CD14-positive monocyte (primary cell): ENCODE results near the gene IL18BP. TPM values are rescaled to one million over a fixed set of nuclear protein-coding genes. Genes with fewer than 3 reads are reported as not detected.

ENCODE experiments used
- DNase-seq, 3 donors: peaks; one replicate each; pipeline ENCODE4 v3.0.0-alpha.2; 2011 to 2022
- H2AFZ ChIP-seq: 2 replicates; pipeline ENCODE4 v1.6.0; 2012; ENCODE audit warnings: mild to moderate bottlenecking, low read depth, low read length, inconsistent platforms; ENCODE audit not compliant: insufficient read depth, poor library complexity, severe bottlenecking
- H3K27ac ChIP-seq, 2 donors: 1 replicate in 1 of 2; 2 replicates in 1 of 2; pipeline ENCODE4 v1.5.1; 2012 to 2013; ENCODE audit warnings: low read length in 2 of 2, control low read depth in 1 of 2, inconsistent platforms in 1 of 2, low read depth in 1 of 2, mild to moderate bottlenecking in 1 of 2
- H3K27me3 ChIP-seq, 2 donors: one replicate each; pipeline versions ENCODE4 v1.6.0 to v1.6.1; 2011 to 2013; ENCODE audit warnings: low read length in 2 of 2; ENCODE audit not compliant: control insufficient read depth in 2 of 2, insufficient read depth in 2 of 2
- H3K36me3 ChIP-seq, 2 donors: replicated peaks in 1 of 2; 1 replicate in 1 of 2; 2 replicates in 1 of 2; pipeline versions ENCODE4 v1.5.1 to v1.6.1; 2012 to 2013; ENCODE audit warnings: low read length in 2 of 2, control low read depth in 1 of 2, inconsistent platforms in 1 of 2, mild to moderate bottlenecking in 1 of 2; ENCODE audit not compliant: insufficient read depth in 2 of 2, control insufficient read depth in 1 of 2
- H3K4me1 ChIP-seq, 2 donors: 1 replicate in 1 of 2; 2 replicates in 1 of 2; pipeline versions ENCODE4 v1.5.1 to v1.6.1; 2012 to 2013; ENCODE audit warnings: low read length in 2 of 2, control low read depth in 1 of 2, inconsistent platforms in 1 of 2, mild to moderate bottlenecking in 1 of 2, moderate library complexity in 1 of 2; ENCODE audit not compliant: insufficient read depth in 2 of 2, control insufficient read depth in 1 of 2
- H3K4me2 ChIP-seq: replicated peaks from 2 replicates; pipeline ENCODE3; 2012; ENCODE audit warnings: low read length, moderate library complexity, mild to moderate bottlenecking; ENCODE audit not compliant: poor library complexity, severe bottlenecking; ENCODE audit errors: extremely low read depth
- H3K4me3 ChIP-seq, 3 experiments: fragments of 200-600 bp in 1 of 3; sonication (generic) in 1 of 3; replicated peaks in 1 of 3; 1 replicate in 2 of 3; 2 replicates in 1 of 3; pipeline ENCODE4 v1.5.1; 2011 to 2013; ENCODE audit warnings: low read length in 3 of 3, mild to moderate bottlenecking in 3 of 3, control low read depth in 2 of 3, low read depth in 2 of 3, inconsistent platforms in 1 of 3, moderate library complexity in 1 of 3
- H3K79me2 ChIP-seq: 2 replicates; pipeline ENCODE4 v1.6.0; 2012; ENCODE audit warnings: mild to moderate bottlenecking, control low read depth, inconsistent platforms, low read length, moderate library complexity; ENCODE audit not compliant: insufficient read depth
- H3K9ac ChIP-seq: 2 replicates; pipeline ENCODE4 v1.6.0; 2017; ENCODE audit warnings: low read length, mild to moderate bottlenecking; ENCODE audit not compliant: insufficient read depth, poor library complexity, severe bottlenecking
- H3K9me3 ChIP-seq, 2 donors: replicated peaks in 1 of 2; 1 replicate in 1 of 2; 2 replicates in 1 of 2; pipeline versions ENCODE4 v1.5.1 to v1.6.1; 2012 to 2013; ENCODE audit warnings: low read length in 2 of 2, control low read depth in 1 of 2; ENCODE audit not compliant: control insufficient read depth in 1 of 2, insufficient read depth in 1 of 2
- H4K20me1 ChIP-seq: 2 replicates; pipeline ENCODE4 v1.6.0; 2012; ENCODE audit warnings: mild to moderate bottlenecking, low read length, control low read depth, moderate library complexity; ENCODE audit not compliant: insufficient read depth
- H3K27ac Mint-ChIP-seq, 7 donors: one replicate each; pipeline ENCODE4 v1.8.0; 2020; ENCODE audit warnings: mild to moderate bottlenecking in 7 of 7, mixed read lengths in 7 of 7, moderate library complexity in 6 of 7, inconsistent platforms in 2 of 7
- H3K27me3 Mint-ChIP-seq, 3 donors: one replicate each; pipeline ENCODE4 v1.8.0; 2021 to 2022; ENCODE audit warnings: low read depth in 3 of 3, mild to moderate bottlenecking in 3 of 3, mixed read lengths in 3 of 3, moderate library complexity in 3 of 3, inconsistent platforms in 1 of 3
- H3K36me3 Mint-ChIP-seq, 2 donors: one replicate each; pipeline ENCODE4 v1.8.0; 2020; ENCODE audit warnings: mixed read lengths in 2 of 2, inconsistent platforms in 1 of 2, mild to moderate bottlenecking in 1 of 2
- H3K4me1 Mint-ChIP-seq: one replicate; pipeline ENCODE4 v1.8.0; 2020; ENCODE audit warnings: mild to moderate bottlenecking, mixed read lengths
- H3K4me3 Mint-ChIP-seq, 2 donors: one replicate each; pipeline ENCODE4 v1.8.0; 2020; ENCODE audit warnings: mild to moderate bottlenecking in 2 of 2, mixed read lengths in 2 of 2, moderate library complexity in 1 of 2
- H3K9me3 Mint-ChIP-seq, 7 donors: one replicate each; pipeline ENCODE4 v1.8.0; 2020 to 2022; ENCODE audit warnings: mixed read lengths in 7 of 7, mild to moderate bottlenecking in 6 of 7, moderate library complexity in 6 of 7, inconsistent platforms in 2 of 7
- WGBS: methylation state at CpG from one replicate; pipeline ENCODE4 v1.1.5; 2013; ENCODE audit warnings: missing lambda C conversion rate; ENCODE audit not compliant: insufficient coverage; 5-methylcytosine and 5-hydroxymethylcytosine counted together
- intact Hi-C, 2 donors: fragments of 100-400 bp; cut with micrococcal nuclease; formaldehyde crosslinking; loops; one replicate each; pipeline versions ENCODE4 v1.15.0 to v1.15.1; 2023
- polyA plus RNA-seq, 3 donors: library from polyadenylated mRNA; depleted of rRNA in 1 of 3; unstranded in 2 of 3; stranded (reverse) in 1 of 3; fragments of 300-500 nt in 2 of 3; fragments of >200 nt in 1 of 3; fragmentation: Illumina TruSeq in 2 of 3; gene quantifications; 1 replicate in 2 of 3; 2 replicates in 1 of 3; pipeline ENCODE4 v1.2.3, GENCODE V29; 2012 to 2021
- TF ChIP-seq, protein P1 (sequence below): fragments of 200-600 bp; IDR thresholded peaks from one replicate; pipeline ENCODE4 v1.8.0; 2022; ENCODE audit warnings: antibody characterized with exemption, mild to moderate bottlenecking

IL18BP gene
- polyA plus RNA-seq, 3 donors = 7.4 to 32.3 (median 8.3) TPM

DNA sequence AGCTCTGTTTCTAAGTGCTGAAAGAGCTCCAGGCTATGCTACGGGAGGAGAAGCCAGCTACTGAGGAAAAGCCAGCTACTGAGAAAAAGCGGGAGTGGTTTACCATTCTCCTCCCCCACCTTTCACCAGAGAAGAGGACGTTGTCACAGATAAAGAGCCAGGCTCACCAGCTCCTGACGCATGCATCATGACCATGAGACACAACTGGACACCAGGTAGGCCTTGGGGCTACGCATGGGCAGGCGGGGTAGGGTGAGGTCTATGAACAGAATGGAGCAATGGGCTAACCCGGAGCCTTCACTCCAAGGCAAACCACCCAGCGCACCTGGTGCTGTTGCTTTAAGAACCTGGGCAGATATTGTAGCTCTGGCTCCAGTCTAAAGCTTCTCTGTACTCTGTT, 1.1 kb downstream of the IL18BP start:
- H3K27me3 ChIP-seq = no peaks in the 10 kb centered on the region
- H3K9me3 Mint-ChIP-seq = peaks cover 0 to 4% (median 0%) of the 10 kb centered on the region in 7 donors
- TF ChIP-seq, protein P1, sequence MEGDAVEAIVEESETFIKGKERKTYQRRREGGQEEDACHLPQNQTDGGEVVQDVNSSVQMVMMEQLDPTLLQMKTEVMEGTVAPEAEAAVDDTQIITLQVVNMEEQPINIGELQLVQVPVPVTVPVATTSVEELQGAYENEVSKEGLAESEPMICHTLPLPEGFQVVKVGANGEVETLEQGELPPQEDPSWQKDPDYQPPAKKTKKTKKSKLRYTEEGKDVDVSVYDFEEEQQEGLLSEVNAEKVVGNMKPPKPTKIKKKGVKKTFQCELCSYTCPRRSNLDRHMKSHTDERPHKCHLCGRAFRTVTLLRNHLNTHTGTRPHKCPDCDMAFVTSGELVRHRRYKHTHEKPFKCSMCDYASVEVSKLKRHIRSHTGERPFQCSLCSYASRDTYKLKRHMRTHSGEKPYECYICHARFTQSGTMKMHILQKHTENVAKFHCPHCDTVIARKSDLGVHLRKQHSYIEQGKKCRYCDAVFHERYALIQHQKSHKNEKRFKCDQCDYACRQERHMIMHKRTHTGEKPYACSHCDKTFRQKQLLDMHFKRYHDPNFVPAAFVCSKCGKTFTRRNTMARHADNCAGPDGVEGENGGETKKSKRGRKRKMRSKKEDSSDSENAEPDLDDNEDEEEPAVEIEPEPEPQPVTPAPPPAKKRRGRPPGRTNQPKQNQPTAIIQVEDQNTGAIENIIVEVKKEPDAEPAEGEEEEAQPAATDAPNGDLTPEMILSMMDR = no peak
- no peak overlapping the region for H3K9ac ChIP-seq
- no peaks in the 10 kb centered on the region for H3K9me3 ChIP-seq
- no peak overlapping the region for H2AFZ ChIP-seq
- H3K4me3 ChIP-seq = peak overlapping the region in 1 of 3 experiments; percentile 60
- H3K36me3 Mint-ChIP-seq = peaks cover 63 to 71% of the 10 kb centered on the region in 2 donors
- H3K36me3 ChIP-seq = peaks cover 42 to 52% of the 10 kb centered on the region in 2 donors
- peaks cover 17% of the 10 kb centered on the region for H4K20me1 ChIP-seq
- peak overlapping the region in 6 of 7 donors; percentile 11 to 99 (median 98) for H3K27ac Mint-ChIP-seq
- H3K4me2 ChIP-seq = peak overlapping the region; percentile 61
- intact Hi-C loops = no loop called here
- DNase-seq = no peak
- H3K4me1 ChIP-seq = peaks cover 36 to 37% of the 10 kb centered on the region in 2 donors
- WGBS = 98% methylated on average over 5 of the region's 8 CpGs
- H3K79me2 ChIP-seq = no peaks in the 10 kb centered on the region
- peaks cover 0 to 3% (median 2%) of the 10 kb centered on the region in 3 donors for H3K27me3 Mint-ChIP-seq
- peak overlapping the region in 1 of 2 donors; percentile 94 for H3K27ac ChIP-seq
- H3K4me1 Mint-ChIP-seq = peaks cover 35% of the 10 kb centered on the region
- H3K4me3 Mint-ChIP-seq = peak overlapping the region in 1 of 2 donors; percentile 78

DNA sequence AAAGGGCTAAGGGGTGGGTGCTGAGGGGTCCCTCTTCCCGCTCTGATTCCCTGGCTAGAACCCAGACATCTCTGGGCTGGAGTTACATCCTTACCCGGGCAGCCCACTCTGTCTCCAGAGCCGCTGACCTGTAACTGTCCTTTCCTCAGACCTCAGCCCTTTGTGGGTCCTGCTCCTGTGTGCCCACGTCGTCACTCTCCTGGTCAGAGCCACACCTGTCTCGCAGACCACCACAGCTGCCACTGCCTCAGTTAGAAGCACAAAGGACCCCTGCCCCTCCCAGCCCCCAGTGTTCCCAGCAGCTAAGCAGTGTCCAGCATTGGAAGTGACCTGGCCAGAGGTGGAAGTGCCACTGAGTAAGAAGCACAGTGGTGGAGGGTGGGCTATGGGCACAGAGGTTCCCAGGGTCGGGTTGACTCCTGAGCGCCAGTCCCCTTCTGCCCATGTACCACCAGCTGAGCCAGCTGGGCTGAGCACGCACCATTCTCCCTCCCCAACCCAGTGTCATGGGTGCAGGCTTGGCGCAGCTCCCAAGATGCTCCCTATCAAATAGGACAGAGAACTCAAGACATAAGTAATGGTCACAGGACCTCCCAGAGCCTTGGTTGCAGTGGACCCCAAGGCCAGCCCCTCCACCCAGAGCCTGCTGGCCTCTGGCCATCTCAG, 1.6 kb downstream of the IL18BP start:
- no peak for DNase-seq
- H3K9ac ChIP-seq = no peak overlapping the region
- TF ChIP-seq, protein P1 = no peak
- WGBS = 97% methylated on average over 10 of the region's 10 CpGs
- Mint-ChIP-seq H3K4me3 (no peak overlapping the region), H3K27ac (peak overlapping the region in 4 of 7 donors; percentile 33 to 98 (median 62)), H3K36me3 (peaks cover 65 to 73% of the 10 kb centered on the region in 2 donors), H3K27me3 (peaks cover 0 to 3% (median 2%) of the 10 kb centered on the region in 3 donors), H3K9me3 (peaks cover 0 to 4% (median 0%) of the 10 kb centered on the region in 7 donors), H3K4me1 (peaks cover 35% of the 10 kb centered on the region)
- H3K79me2 ChIP-seq = no peaks in the 10 kb centered on the region
- peaks cover 22% of the 10 kb centered on the region for H4K20me1 ChIP-seq
- H3K27ac ChIP-seq = peak overlapping the region in 1 of 2 donors; percentile 94
- H3K4me3 ChIP-seq = no peak overlapping the region
- no peak overlapping the region for H3K4me2 ChIP-seq
- peaks cover 36 to 37% of the 10 kb centered on the region in 2 donors for H3K4me1 ChIP-seq
- intact Hi-C loops = no loop called here
- no peaks in the 10 kb centered on the region for H3K27me3 ChIP-seq
- H3K36me3 ChIP-seq = peaks cover 48 to 57% of the 10 kb centered on the region in 2 donors
- H3K9me3 ChIP-seq = no peaks in the 10 kb centered on the region
- H2AFZ ChIP-seq = no peak overlapping the region
